AG08396 (cell line): ENCODE measurements around the gene CYP20A1.
"Not testable (repeated sequence)": the region's sequence is repeated elsewhere in the genome, so short reads cannot be mapped to it uniquely, and the experiment has no call there.

Source experiments
- DNase-seq: peaks from one replicate; pipeline ENCODE4 v3.0.0; 2012; ENCODE audit warnings: low spot score, mixed read lengths

Gene CYP20A1

GRCh38 chr2:203282101-203282500 is 43.3 kb downstream of the CYP20A1 start:
- DNase-seq: no peak

GRCh38 chr2:203286532-203286931 is 47.7 kb downstream of the CYP20A1 start:
- no peak for DNase-seq

GRCh38 chr2:203301667-203302066 is 62.8 kb downstream of the CYP20A1 start:
- peak; percentile 26 for DNase-seq

- DNase-seq: not testable (repeated sequence)
Measured at GRCh38 chr2:203302586-203302985, 63.8 kb downstream of the CYP20A1 start.

- DNase-seq: no peak
Measured at GRCh38 chr2:203310688-203311436, 72.0 kb downstream of the CYP20A1 start.

DNA sequence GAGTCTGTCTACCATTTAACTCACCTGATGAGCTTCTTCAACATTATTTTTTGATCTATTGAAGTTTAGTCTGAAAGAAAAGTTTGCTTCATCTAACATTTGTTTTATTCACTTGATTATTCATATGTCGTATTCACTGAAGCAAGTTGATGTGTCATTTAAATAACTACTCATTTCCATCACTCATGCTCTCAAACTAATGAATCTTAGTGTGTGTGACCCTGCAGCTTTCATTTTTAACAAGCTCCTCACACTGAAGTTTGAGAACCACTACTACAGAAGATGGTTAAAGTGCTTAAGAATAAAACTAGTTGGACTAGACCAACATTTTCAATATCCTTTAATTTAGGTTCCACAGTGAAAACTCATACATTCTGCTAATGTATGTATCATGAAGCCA is 87.5 kb downstream of the CYP20A1 start:
- no peak for DNase-seq

GRCh38 chr2:203327582-203327900 is 88.7 kb downstream of the CYP20A1 start:
- peak; percentile 27 for DNase-seq

DNA sequence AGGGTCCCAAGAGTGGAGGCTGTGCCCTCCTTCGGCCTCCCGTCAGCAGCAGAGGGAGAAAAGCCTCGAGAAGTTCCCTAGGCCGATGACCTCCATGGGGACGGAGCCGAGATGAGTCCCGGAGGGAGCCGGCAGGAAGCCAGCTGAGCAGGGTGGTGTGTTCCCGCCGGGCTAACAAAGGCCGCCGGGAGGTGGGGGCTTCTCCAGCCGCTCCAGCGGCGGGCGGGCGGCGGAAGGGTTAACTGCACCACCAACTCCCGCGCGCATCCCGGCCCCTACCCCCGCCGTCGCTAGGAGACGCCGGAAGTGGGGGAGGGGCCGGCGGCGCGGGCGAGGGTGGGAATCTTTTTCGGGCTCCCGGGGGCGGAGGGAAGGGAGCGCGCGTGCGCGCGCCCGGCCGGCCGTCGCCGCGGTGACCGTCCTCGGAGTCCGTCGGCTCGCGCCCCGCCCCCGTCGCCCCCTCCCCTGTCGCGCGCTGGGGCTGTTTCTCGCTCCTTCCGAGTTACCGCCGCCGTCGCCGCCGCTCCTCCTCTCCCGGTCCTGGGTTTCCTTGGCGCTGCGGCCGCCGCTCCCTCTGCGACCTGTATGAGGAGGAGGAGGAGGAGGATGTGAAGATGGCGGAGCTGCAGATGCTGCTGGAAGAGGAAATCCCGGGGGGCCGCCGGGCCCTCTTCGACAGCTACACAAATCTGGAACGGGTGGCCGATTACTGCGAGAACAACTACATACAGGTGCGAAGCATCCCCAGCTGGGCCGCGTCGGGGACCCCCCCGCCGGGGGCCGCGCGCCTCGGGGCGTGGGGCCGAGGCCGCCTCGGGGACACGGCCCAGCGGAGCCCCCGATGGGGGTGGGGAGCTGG is 89.3 kb downstream of the CYP20A1 start, which contains the start of gene ABI2:
ABI2 (plus strand) TSS at position 494 of the 859 bp plus-strand sequence; CDS start at position 615, 121 bp downstream.
- peak; percentile 97 for DNase-seq

DNA sequence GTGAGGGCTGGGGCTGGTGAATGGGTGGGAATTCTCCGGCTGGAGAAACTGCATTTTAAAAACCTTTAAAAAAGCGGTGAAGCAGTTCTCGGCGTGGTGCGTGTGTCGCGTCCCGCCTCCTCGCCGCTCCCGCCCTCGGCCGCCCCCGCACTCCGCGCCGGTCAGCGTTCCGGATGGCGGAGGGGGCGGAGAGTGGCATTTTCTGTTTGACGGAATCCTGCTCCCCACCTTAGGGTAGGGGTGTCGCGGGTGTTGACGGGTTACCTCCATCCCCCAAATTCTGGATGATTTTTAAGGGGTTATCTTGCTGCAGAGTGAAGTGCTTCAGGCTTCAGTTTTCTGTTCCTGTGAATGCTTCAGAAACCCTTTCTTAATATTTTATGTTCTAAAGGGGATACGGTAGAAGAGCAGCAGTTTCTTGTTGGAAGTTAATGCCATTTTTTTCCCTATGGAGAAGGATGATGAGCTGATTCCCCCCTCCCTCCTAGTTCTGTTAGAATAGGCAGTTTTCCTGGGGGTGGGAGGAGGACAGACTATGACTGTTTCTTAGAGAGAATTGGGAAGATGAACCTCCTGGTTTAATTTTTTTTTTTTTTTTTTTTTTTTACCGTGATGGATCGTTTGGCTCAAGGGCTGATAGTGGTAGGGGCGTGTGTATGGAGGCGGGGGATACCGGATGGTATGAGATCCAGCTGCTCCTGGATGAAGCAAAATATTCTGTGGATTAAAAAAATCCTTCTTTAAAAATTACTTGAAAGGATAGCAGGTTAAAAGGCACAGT is 90.1 kb downstream of the CYP20A1 start:
- peak; percentile 78 for DNase-seq

DNA sequence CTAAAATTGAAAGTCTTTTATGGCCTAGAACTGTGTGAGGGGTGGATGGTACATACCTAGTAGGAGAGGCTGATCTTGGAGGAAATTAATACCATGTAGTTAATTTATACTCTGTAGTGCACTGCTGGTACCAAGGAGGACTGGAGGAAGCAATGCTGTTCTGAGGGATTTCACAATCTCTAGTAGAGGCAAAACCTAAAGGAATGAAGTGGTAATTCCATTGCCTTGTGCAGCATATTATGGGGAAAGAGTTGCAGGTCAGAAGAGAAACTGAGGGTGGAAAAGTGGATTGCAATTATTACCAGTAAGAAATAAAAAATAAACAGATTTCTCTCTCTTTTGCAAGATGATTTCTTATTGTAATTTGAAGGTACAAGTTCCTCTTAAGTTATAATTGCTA is 91.6 kb downstream of the CYP20A1 start:
- peak; percentile 51 for DNase-seq

DNA sequence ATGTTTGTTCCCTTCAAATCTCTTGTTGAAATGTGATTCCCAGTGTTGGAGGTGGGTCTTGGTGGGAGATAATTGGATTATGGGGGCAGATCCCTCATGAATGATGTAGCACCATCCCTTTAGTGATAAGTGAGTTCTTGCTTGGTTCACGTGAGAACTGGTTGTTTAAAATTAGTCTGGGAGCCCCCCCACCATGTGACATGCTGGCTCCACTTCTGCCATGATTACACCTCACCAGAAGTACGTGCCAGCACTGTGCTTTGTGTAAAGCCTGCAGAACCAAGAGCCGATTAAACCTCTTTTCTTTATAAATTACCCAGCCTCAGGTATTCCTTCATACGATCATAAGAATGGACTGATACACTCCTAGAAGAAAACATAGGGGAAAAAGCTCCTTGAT is 99.5 kb downstream of the CYP20A1 start:
- DNase-seq: no peak

GRCh38 chr2:203340791-203341487 is 102.1 kb downstream of the CYP20A1 start:
- DNase-seq: peak; percentile 64

- DNase-seq: peak; percentile 5
Measured at GRCh38 chr2:203341741-203342310, 103.0 kb downstream of the CYP20A1 start.

DNA sequence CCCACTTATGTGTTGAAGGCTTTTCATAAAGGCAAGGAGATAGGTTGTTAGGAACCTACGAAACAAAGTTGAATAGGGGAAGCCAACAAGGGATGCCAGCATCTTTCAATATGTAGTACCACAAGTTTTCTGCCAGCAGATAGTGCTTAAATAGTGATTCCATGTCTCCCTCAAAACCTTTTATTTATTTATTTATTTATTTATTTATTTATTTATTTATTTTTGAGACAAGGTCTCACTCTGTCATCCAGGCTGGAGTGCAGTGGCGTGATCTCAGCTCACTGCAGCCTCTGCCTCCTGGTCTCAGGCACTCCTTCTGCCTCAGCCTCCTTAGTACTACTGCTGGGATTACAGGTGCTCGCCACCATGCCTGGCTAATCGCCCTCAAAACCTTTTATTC is 103.6 kb downstream of the CYP20A1 start:
- DNase-seq: not testable (repeated sequence)

DNA sequence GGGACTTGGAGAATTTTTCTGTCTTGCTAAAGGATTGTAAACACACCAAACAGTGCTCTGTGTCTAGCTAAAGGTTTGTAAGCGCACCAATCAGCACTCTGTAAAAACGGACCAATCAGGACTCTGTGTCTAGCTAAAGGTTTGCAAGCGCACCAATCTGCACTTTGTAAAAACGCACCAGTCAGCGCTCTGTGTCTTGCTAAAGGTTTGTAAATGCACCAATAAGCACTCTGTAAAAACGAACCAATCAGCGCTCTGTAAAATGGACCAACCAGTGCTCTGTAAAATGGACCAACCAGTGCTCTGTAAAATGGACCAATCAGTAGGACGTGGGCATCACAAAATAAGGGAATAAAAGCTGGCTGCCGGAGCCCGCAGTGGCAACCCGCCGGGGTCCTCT is 105.8 kb downstream of the CYP20A1 start:
- DNase-seq: no peak

- no peak for DNase-seq
Measured at GRCh38 chr2:203346612-203347011, 107.8 kb downstream of the CYP20A1 start.

- DNase-seq: no peak
Measured at GRCh38 chr2:203347375-203347774, 108.6 kb downstream of the CYP20A1 start.

DNA sequence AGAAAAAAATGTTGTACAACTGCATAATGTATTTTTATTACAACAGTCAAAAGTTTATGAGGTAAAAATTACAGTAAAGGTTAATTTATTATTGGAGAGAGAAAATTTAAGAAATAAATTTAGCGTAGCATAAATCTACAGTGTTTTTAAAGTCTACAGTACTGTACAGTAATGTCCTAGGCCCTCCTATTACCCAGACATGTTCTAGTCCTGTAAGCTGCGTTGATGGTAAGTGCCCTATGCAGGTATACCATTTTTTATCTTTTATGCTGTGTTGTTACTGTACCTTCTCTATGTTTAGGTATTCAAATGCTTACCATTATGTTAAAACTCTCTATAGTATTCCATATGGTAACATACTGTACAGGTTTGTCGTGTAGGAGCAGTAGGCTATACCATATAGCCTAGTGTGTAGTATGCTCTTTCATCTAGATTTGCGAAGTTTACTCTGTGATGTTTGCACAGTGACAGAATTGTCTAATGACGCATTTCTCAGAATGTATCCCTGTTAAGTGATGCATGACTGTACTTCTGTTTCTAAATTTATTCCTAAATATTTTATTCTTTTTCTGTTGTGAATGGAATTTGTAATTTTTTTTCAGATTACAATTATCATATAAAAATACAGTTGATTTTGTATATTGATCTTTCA is 113.9 kb downstream of the CYP20A1 start:
- no peak for DNase-seq

DNA sequence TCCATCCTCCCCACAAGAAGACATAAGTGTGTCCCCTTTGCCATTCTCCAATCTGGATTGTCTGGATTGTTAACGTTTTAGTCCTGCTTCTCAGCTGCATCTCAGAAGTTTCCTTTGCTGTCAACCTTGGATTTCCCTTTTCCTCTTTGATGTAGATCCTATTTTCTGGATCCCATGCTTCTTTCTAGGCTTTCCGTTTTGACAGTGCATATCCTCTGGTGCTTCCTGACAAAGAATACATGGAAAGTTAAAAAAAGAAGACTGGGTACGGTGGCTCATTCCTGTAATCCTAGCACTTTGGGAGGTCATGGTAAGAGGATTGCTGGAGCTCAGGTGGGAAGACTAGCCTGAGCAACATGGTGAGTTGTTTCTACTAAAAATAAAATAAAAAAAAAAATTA is 116.1 kb downstream of the CYP20A1 start:
- no peak for DNase-seq
